Mesothelial cell of epicardium (in vitro differentiated cells): ENCODE data around the gene RAB34. TPM values are rescaled to one million over a fixed set of nuclear protein-coding genes. Genes with fewer than 3 reads are reported as not detected.

Experiments used
- DNase-seq, 2 experiments: peaks; one replicate each; pipeline ENCODE4 v3.0.0; 2021; ENCODE audit warnings: low spot score in 2 of 2; ENCODE audit not compliant: unreplicated experiment in 2 of 2
- H3K27ac Mint-ChIP-seq: 2 replicates; pipeline ENCODE4 v1.8.0; 2021; ENCODE audit warnings: mixed read lengths
- H3K27me3 Mint-ChIP-seq: 2 replicates; pipeline ENCODE4 v1.8.0; 2021; ENCODE audit warnings: low read depth, mixed read lengths
- H3K36me3 Mint-ChIP-seq: 2 replicates; pipeline ENCODE4 v1.8.0; 2021; ENCODE audit warnings: mixed read lengths
- H3K4me1 Mint-ChIP-seq: 2 replicates; pipeline ENCODE4 v1.8.0; 2021; ENCODE audit warnings: mixed read lengths
- H3K4me3 Mint-ChIP-seq: 2 replicates; pipeline ENCODE4 v1.8.0; 2021; ENCODE audit warnings: mild to moderate bottlenecking, moderate library complexity, mixed read lengths
- H3K9me3 Mint-ChIP-seq: 2 replicates; pipeline ENCODE4 v1.8.0; 2021; ENCODE audit warnings: mixed read lengths
- CTCF ChIP-seq: fragments of 200-600 bp; sonication (generic); IDR thresholded peaks from one replicate; pipeline ENCODE4 v1.5.0; 2021; ENCODE audit warnings: antibody characterized with exemption; ENCODE audit not compliant: unreplicated experiment
- total RNA-seq: library from RNA; stranded (reverse); gene quantifications from 3 replicates; pipeline ENCODE4 v1.2.1, GENCODE V29; 2021

The RAB34 gene
- total RNA-seq, 1 donor from 2014 or later: 172 TPM

- H3K4me1 Mint-ChIP-seq: peaks cover 2% of the 10 kb centered on the region
- no peak overlapping the region for H3K4me3 Mint-ChIP-seq
- no peaks in the 10 kb centered on the region for H3K27me3 Mint-ChIP-seq
- peaks cover 18% of the 10 kb centered on the region for H3K36me3 Mint-ChIP-seq
- TF ChIP-seq CTCF: no peak
- H3K27ac Mint-ChIP-seq: no peak overlapping the region
- no peak for DNase-seq
- H3K9me3 Mint-ChIP-seq: no peaks in the 10 kb centered on the region
Measured at GRCh38 chr17:28705074-28705659, 12.5 kb downstream of the RAB34 start.

GRCh38 chr17:28704219-28704858, 13.3 kb downstream of the RAB34 start:
- H3K27ac Mint-ChIP-seq: no peak overlapping the region
- no peak for TF ChIP-seq CTCF
- H3K4me1 Mint-ChIP-seq: no peaks in the 10 kb centered on the region
- H3K4me3 Mint-ChIP-seq: no peak overlapping the region
- no peaks in the 10 kb centered on the region for H3K9me3 Mint-ChIP-seq
- no peak for DNase-seq
- H3K36me3 Mint-ChIP-seq: peaks cover 26% of the 10 kb centered on the region
- no peaks in the 10 kb centered on the region for H3K27me3 Mint-ChIP-seq

- no peaks in the 10 kb centered on the region for H3K9me3 Mint-ChIP-seq
- peak overlapping the region; percentile 5 for H3K27ac Mint-ChIP-seq
- no peak overlapping the region for H3K4me3 Mint-ChIP-seq
- peaks cover 26% of the 10 kb centered on the region for H3K36me3 Mint-ChIP-seq
- no peak for DNase-seq
- no peaks in the 10 kb centered on the region for H3K4me1 Mint-ChIP-seq
- H3K27me3 Mint-ChIP-seq: no peaks in the 10 kb centered on the region
- no peak for TF ChIP-seq CTCF
Measured at GRCh38 chr17:28703552-28704218, 14.0 kb downstream of the RAB34 start.

- H3K4me1 Mint-ChIP-seq: no peaks in the 10 kb centered on the region
- H3K9me3 Mint-ChIP-seq: no peaks in the 10 kb centered on the region
- no peak for DNase-seq
- peaks cover 31% of the 10 kb centered on the region for H3K36me3 Mint-ChIP-seq
- no peaks in the 10 kb centered on the region for H3K27me3 Mint-ChIP-seq
- no peak overlapping the region for H3K27ac Mint-ChIP-seq
- no peak overlapping the region for H3K4me3 Mint-ChIP-seq
- no peak for TF ChIP-seq CTCF
Measured at GRCh38 chr17:28702752-28703150, 14.9 kb downstream of the RAB34 start.

- H3K27me3 Mint-ChIP-seq: no peaks in the 10 kb centered on the region
- no peak overlapping the region for H3K27ac Mint-ChIP-seq
- no peak for DNase-seq
- peaks cover 36% of the 10 kb centered on the region for H3K36me3 Mint-ChIP-seq
- no peaks in the 10 kb centered on the region for H3K4me1 Mint-ChIP-seq
- no peak for TF ChIP-seq CTCF
- no peaks in the 10 kb centered on the region for H3K9me3 Mint-ChIP-seq
- H3K4me3 Mint-ChIP-seq: no peak overlapping the region
Measured at GRCh38 chr17:28702026-28702751, 15.5 kb downstream of the RAB34 start.
